Islet of Langerhans (tissue), 1 donor: Measurements from ENCODE around the gene RNF223.
"Not testable (repeated sequence)": the region's sequence is repeated elsewhere in the genome, so short reads cannot be mapped to it uniquely, and the experiment has no call there.

Experiments used
- FAIRE-seq: peaks from one replicate; lab custom pipeline; 2011; peaks lifted over from hg19 to GRCh38; lab: Jason Lieb, UNC

Gene RNF223

DNA sequence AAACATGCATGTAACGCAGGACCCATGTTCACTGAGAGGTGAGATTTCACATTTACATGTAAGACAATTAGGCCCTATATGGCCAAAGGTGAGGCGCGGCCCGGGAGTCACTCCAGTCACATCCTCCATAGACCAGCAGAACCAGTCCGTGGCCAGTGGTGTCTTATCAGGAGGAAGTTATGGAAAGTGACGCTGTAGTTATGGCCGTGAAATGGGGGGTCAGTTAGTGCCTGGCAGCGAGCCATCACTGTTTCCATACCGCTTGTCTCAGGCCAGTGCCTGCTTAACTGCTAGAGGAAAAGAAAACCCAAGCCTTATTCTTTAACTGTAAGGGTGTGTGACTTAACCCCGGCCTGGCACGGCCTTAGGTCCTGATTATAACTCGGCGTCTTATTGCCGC, 35.6 kb upstream of the RNF223 start:
- no peak for FAIRE-seq

DNA sequence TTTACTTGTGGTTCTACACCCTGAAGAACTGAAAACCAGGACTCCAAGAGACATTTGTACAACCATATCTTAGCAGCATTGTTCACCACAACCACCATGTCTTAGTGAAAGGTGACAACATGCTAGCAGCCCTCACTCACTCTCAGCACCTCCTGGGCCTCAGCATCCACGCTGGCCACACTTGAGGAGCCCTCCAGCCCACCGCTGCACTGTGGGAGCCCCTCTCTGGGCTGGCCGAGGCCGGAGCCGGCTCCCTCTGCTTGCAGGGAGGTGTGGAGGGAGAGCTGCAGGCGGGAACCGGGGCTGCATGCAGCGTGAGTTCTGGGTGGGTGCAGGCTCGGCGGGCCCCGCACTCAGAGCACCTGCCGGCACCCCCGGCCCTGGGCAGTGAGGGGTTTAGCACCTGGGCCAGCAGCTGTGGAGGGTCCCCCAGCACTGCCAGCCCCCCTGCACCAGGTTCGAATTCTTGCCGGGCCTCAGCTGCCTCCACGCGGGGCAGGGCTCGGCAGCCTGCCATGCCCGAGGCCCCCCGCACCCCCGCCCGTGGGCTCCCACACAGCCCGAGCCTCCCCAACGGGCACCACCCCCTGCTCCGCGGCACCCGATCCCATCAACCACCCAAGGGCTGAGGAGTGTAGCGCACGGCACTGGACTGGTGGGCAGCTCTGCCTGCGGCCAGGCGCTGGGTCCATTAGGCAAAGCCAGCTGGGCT, 32.6 kb upstream of the RNF223 start:
- FAIRE-seq, result no peak

DNA sequence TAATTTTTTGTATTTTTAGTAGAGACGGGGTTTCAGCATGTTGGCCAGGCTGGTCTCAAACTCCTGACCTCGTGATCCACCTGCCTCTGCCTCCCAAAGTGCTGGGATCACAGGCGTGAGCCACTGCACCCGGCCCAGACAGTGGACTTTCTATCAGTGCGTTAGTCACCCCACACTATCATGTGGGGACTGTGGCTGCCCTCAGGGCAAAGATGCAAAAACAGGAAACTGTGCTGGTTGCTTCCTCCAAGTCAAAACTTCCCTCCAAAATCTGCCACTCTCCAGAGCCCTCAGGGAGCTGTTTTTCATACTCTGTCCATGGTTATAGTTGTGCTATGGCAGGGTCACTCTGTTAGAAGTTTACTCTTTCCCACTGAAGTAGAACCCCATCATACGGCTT, 30.0 kb upstream of the RNF223 start:
- FAIRE-seq, result not testable (repeated sequence)

GRCh38 chr1:1101503-1101902, 27.4 kb upstream of the RNF223 start:
- FAIRE-seq, result no peak

DNA sequence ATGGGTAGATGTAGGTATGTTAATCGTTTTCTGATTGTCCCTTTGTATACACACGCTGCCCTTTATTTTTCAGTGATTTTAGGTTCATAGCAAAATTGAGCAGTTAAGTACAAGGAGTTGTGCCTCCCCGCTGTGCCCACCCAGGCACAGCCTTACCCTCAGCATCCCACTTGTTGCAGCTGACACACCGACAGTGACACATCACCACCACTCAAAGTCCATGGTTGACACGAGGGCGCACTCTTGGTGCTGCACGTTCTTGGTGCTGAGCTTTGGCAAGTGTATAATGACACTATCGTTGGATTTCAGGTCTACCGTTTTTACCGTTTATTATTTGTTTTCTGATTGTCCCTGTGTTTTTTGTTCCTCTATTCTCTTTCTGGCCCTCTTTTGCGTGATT, 26.2 kb upstream of the RNF223 start:
- FAIRE-seq, result no peak

DNA sequence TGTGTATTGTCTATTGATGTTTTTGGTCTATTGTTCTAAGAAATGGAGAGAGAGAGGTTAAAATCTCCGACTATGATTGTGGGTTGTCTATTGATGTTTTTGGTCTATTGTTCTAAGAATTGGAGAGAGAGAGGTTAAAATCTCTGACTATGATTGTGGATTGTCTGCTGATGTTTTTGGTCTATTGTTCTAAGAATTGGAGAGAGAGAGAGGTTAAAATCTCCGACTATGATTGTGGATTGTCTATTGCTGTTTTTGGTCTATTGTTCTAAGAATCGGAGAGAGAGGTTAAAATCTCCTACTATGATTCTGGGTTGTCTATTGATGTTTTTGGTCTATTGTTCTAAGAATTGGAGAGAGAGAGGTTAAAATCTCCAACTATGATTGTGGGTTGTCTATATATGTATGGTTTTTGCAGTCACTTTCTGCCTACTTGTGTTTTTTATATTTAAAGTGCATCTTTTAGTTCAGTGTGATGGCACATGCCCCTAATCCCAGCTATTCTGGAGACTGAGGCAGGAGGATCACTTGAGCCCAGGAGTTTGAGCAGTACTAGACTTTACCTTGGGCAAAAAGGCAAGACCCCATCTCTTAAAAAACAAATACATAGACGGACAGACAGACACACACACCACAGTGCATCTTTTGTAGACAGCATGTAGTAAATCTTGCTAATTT, 25.5 kb upstream of the RNF223 start:
- FAIRE-seq, result peak; percentile 68

- FAIRE-seq, result no peak
Observed at GRCh38 chr1:1098681-1099421, 24.7 kb upstream of the RNF223 start.

GRCh38 chr1:1096136-1096535, 22.0 kb upstream of the RNF223 start:
- not testable (repeated sequence) for FAIRE-seq

GRCh38 chr1:1094981-1095380, 20.9 kb upstream of the RNF223 start:
- no peak for FAIRE-seq

DNA sequence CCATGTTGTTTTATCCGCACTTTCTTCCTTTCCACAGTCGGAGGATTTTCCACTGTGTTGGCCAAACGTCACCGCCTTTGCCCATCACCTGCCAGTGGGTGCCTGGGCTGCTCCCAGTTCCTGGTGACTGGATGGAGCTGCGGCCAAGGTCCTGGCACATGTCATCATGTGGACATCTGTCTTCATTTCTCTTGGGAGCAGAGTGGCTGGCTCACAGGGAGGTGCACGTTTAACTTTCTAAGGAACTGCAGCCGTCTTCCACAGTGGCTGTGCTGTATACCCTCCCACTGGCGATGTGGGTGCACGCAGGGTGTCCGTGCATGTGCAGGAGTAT, 19.5 kb upstream of the RNF223 start:
- no peak for FAIRE-seq

DNA sequence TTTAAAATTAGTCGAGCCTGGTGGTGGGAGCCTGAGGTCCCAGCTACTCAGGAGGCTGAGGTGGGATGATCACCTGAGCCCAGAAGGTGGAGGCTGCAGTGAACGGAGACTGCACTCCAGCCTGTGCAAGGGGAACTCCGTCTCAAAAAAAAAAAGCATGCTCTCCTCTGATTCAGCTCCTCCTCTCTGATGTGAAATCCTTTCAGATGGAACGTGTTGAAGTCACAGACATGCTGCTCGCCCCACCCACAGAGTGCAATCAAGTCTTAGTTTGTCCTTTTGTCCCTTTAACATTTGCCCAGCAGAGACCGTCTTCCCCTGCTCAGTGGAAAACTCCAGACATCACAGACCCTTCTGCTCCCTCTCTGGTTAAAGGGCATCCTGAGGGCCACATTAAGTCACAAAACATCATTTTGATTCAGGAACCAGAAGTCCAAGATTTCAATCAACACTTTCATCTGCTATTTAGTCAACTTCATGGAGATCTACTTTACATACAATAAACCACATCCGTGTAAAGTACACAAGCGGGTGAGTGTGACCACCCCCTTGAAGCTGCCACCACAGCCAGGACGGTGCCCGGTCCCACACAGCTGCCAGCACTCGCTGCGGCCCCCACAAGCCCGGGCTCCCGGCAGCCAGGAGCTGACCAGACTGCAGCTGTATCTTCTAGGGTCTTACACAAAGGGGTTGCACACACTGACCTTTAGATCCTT, 18.9 kb upstream of the RNF223 start:
- FAIRE-seq, result no peak

DNA sequence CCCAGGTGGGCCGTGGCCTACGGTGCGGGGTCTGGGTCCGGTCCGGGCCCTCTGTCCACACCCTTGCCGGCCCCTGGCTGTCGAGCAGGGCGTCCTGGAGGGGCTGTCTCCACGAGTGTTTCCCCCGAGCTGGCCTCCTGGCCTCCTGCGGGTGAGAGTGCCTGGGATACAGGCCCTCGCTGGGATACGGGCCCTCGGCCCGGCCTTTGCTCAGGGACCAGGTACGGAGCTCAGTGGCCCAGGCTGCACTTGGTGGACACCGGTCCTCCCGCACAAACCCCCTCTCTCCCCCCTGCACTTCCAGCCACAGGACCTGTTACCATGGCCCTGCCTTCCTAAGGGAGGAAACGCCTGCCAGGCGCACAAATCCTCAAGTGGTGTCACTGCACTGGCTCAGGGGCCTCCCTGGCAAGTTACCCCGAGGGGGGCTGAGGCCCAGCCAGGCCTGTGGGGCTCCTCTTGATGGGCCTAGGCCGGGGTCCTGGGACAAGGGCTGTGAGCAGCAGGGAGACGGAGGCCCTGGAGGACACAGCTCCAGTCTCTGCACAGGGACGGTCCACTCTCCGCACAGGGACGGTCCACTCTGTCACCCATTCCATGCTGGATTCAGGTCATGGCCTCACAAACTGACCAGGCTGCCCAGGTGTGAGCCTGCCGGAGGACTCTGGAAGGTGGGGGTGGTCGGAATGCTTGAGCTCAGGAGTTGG, 18.2 kb upstream of the RNF223 start:
- FAIRE-seq, result no peak

DNA sequence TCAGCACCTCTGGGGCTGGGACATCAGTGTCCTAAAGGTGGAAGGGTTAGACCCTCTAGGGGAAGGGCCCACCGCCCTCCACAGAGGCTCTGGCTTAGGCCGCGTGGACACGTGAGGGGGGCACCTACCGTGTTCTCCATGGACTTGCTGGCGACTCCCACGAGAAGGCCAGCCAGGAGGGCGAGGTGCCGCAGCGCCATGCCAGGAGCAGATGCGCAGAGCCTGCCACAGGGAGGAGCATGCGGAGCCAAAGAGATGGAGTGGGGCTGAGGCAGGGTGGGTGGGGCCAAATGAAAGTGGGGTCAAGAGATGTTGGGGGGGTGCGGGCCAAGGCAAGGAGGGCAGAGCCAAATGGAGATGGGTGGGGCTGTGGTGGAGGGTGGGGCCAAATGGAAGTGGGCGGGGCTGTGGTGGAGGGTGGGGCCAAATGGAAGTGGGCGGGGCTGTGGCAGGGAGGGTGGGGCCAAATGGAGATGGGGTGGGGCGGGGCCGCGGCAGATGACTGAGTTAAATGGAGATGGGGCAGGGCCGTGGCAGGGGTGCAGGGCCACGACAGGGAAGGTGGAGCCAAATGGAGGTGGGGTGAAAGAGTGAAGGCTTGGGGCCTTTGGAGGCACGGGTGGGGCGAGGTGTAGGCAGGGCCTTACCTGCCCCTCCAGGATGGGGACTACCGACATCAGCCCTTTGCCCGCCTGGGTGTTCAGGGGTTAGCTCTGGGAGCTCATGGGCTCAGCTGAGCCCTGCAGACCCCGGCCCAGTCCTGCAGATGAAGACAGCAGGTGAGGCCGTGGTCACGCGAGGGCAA, 17.4 kb upstream of the RNF223 start:
- FAIRE-seq, result no peak

DNA sequence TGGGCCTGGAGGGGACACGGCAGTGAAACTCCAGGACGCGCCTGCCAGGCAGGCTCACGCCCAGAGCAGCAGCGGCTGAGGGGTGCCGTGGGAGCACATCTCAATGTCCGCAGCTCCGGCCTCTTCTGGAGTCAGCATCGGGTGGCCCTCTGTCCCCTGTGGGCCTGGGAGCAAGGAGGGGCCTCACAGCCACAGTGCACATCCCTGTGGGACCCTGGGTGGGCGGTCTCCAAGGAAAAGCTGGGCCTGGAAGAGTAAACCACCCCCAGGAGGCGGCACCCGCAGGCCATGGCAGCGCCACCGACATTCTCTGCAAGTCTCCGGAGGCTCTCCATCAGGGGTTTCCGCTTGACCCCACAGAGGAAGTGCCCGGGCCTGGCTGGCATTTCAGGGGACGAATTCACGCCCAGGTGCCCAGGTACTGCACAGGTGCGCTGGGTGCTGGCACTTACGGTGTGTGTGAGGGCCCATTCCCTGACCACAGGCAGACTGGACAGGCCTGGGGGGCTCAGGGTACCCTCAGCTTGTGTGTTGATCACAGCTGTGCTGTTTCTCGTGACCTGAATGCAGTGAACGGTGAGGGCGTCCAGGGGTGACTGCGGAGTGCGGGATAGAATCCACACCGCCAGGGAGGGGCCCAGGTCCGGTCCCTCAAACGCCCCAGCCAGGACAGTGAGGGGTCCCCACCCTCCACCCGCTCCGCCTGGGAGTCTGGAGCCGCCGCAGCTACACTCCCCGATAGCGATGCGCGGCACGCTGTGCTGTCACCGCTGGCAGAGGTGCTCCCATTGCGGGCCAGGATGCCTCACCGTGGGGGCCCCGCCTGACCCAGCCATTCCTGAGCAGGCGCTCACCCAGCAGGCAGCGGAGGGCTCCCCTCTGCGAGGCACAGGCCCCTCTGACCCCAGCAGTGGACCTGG, 16.6 kb upstream of the RNF223 start:
- FAIRE-seq, result no peak

DNA sequence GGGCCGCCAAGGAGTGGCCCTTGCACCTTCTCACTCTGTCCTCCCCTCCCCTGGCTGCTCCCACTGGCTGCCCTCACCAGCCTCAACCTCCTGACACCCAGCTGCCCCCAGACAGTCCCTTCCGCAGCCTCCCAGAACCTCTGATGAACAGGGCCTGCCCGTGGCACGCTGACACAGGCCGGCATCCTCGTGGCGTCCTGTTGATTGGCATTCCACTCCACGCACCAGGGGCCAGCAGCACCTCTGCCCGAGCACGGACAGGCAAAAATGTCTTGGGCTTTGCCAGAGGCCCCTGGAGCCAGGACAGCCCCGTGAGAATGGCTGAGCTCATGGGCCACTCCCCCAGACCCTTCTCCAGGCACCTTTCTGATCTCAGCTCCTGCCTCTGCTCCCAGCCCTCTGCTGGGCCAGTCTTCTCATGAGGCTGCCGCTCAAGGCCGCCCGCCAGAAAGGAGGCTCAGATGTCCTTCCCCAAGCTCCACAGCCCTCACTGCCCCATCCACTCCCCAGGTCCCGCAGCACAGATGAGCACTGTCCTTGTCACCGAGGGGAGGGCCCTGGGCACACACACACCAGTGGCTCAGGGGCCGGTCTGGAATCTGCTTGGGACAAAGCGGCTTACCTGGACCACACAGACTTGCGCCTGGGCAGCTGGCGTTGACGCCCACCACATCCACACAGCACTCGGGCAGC, 15.8 kb upstream of the RNF223 start:
- FAIRE-seq, result no peak

DNA sequence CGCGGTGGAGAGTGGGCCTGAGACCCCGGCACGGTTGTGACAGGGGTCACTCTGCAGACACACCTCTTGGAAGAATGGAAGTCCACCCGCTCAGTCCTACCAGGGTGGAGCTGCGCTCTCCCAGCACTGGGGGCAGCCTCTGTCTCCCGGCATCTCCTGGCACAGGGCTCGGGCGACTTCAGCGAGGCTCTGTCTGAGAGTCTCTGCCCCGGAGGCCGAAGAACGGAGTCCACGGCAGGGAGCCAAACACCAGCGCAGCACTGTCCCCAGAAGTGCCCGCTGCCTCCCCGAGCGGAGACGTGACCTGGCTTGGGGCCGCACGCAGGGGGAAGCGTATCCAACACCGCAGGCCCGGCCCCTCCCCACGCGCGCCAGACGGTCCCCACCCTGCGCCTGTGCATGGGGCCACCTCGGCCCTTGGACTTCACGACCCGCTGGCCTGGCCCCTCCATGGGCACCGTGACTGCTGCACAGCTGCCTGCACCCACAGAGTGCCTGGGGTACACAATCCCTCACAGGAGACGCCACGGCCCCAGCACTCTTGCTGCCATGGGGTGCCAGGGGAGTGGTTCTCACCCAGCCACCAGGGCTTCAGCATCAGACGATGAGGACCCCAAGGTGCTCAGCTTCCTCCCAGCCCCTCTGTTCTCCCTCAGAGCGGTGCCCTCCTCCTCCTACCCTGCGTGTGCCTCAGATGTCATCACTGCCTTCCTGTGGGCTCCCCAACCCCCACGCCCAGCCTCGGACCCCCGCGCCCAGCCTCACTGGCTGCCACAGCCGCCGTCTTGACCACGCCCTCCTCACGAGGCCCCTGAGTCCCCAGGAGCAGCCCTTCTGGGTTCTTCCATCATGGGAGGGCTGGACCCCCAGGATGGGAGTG, 14.9 kb upstream of the RNF223 start:
- FAIRE-seq, result no peak

DNA sequence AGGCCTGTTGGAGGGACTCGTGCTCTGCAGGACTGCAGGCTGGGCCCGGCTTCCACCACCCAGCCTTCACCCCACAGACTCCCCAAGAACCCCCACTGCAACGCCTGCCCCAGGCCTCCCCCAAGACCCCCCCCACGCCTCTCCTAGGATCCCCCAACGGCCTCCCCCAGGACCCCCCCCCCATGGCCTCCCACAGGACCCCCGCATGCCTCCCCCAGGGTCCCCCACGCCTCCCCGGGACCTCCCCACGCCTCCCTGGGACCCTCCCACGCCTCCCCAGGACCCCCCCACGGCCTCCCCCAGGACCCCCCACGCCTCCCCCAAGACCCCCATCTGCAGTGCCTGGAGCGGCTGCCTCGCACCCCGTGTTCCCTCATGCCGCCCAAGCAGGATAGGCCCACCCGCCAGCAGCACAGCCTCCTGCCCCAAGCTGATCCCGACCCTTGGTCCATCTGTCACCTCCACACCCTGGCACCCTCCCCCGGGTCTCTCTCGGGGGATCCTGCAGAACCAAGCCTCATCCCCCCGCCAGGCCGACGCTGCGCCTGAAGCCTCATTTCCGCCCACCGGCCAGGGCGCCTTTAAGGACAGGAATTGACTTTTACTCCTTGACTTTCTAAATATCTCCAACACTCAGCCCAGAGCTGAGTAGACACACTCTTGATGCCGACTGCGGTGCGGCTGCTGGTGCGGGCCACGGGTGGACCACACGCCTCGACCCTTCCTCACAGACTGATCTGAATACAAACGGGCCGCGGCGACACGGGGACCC, 14.1 kb upstream of the RNF223 start:
- FAIRE-seq, result no peak
